A549 (cell line): ENCODE measurements around the gene YLPM1. TPM values are rescaled to one million over a fixed set of nuclear protein-coding genes. Genes with fewer than 3 reads are reported as not detected.

Source experiments
- ATAC-seq, 2 experiments: fragments of 200-7000 bp in 1 of 2; fragments of >200 bp in 1 of 2; cut with Nextera tagmentation in 1 of 2; cut with Tn5 transposase in 1 of 2; 3 replicates each; pipeline versions ENCODE4 v1.8.0 to v1.9.1; 2018 to 2020; ENCODE audit warnings: mild to moderate bottlenecking in 1 of 2, moderate library complexity in 1 of 2
- CTCF ChIA-PET: fragments of 300-600 bp; sonication (Branson Sonifier 250); formaldehyde crosslinking; extraction: SDS; loops from one replicate; lab custom pipeline; 2021; ENCODE audit warnings: antibody characterized with exemption, inconsistent platforms; lab: Yijun Ruan, JAX
- POLR2A ChIA-PET: fragments of 350-600 bp; formaldehyde crosslinking; extraction: SDS; loops from one replicate; lab custom pipeline; 2021; ENCODE audit warnings: antibody characterized with exemption, inconsistent platforms; lab: Yijun Ruan, JAX
- DNase-seq, 2 experiments: peaks; one replicate each; pipeline versions ENCODE4 v3.0.0 to v3.0.0-alpha.2; 2011 to 2016; ENCODE audit warnings: low read depth in 1 of 2, low spot score in 1 of 2
- FAIRE-seq: peaks from 2 replicates; lab custom pipeline; 2011; peaks lifted over from hg19 to GRCh38; lab: Jason Lieb, UNC
- H3K27ac ChIP-seq, 2 experiments: fragments of >200 bp; sonication (Bioruptor Twin); formaldehyde crosslinking; 3 replicates each; pipeline ENCODE4 v1.5.1; 2016 to 2017
- H3K4me1 ChIP-seq: fragments of >200 bp; sonication (Bioruptor Twin); formaldehyde crosslinking; 3 replicates; pipeline ENCODE4 v1.6.1; 2016
- H3K4me2 ChIP-seq: fragments of >200 bp; sonication (Bioruptor Twin); formaldehyde crosslinking; 3 replicates; pipeline ENCODE4 v1.6.1; 2016
- H3K4me3 ChIP-seq: fragments of >200 bp; sonication (Bioruptor Twin); formaldehyde crosslinking; 3 replicates; pipeline ENCODE4 v1.5.1; 2016
- H3K9me3 ChIP-seq: fragments of >200 bp; sonication (Bioruptor Twin); formaldehyde crosslinking; 3 replicates; pipeline ENCODE4 v1.6.1; 2016
- BCL3 ChIP-seq: fragments of >200 bp; sonication (Bioruptor Twin); formaldehyde crosslinking; IDR thresholded peaks from 3 replicates; pipeline ENCODE4 v1.6.1; 2016
- CBX8 ChIP-seq: fragments of 200-600 bp; sonication (generic); IDR thresholded peaks from 2 replicates; pipeline ENCODE4 v1.6.1; 2016
- EHF ChIP-seq: fragments of 250-450 bp; sonication (Bioruptor Pico); IDR thresholded peaks from 2 replicates; pipeline ENCODE4 v1.5.0; 2020; ENCODE audit warnings: mild to moderate bottlenecking
- EP300 ChIP-seq, 2 experiments: fragments of >200 bp; sonication (Bioruptor Twin); formaldehyde crosslinking; IDR thresholded peaks; 2 replicates in 1 of 2; 3 replicates in 1 of 2; pipeline ENCODE4 v1.6.1; 2016 to 2017
- ESRRA ChIP-seq: fragments of 150-350 bp; IDR thresholded peaks from 2 replicates; pipeline ENCODE4 v1.6.1; 2014; ENCODE audit warnings: mild to moderate bottlenecking, low read length, borderline replicate concordance
- FOSL2 ChIP-seq, 2 experiments: fragments of 450-650 bp in 1 of 2; fragments of >200 bp in 1 of 2; sonication (Bioruptor Twin) in 1 of 2; formaldehyde crosslinking; IDR thresholded peaks; 2 replicates each; pipeline versions ENCODE4 v1.5.0 to v1.6.1; 2016 to 2020; ENCODE audit warnings: mild to moderate bottlenecking in 1 of 2, moderate library complexity in 1 of 2
- GATA3 ChIP-seq: IDR thresholded peaks from 2 replicates; pipeline ENCODE4 v1.6.1; 2012; ENCODE audit warnings: borderline replicate concordance
- HOXB13 ChIP-seq: fragments of 250-450 bp; sonication (Bioruptor Pico); IDR thresholded peaks from 2 replicates; pipeline ENCODE4 v1.5.0; 2020; ENCODE audit warnings: low read depth, mild to moderate bottlenecking, moderate library complexity
- HOXB5 ChIP-seq: fragments of 250-450 bp; sonication (Bioruptor Pico); IDR thresholded peaks from 2 replicates; pipeline ENCODE4 v1.5.0; 2020; ENCODE audit warnings: mild to moderate bottlenecking, moderate library complexity
- KDM5A ChIP-seq: fragments of 200-600 bp; sonication (generic); IDR thresholded peaks from 2 replicates; pipeline ENCODE4 v1.6.1; 2016; ENCODE audit warnings: antibody characterized with exemption, mild to moderate bottlenecking
- MAFK ChIP-seq: fragments of 450-650 bp; IDR thresholded peaks from 2 replicates; pipeline ENCODE4 v1.6.1; 2014; ENCODE audit not compliant: partially characterized antibody
- NFE2L2 ChIP-seq: fragments of 150-350 bp; conservative IDR thresholded peaks from 2 replicates; pipeline ENCODE4 v1.6.1; 2014; ENCODE audit warnings: low read length
- NPAS2 ChIP-seq: fragments of 250-450 bp; sonication (Bioruptor Pico); IDR thresholded peaks from 2 replicates; pipeline ENCODE4 v1.8.0; 2022; ENCODE audit warnings: mild to moderate bottlenecking, moderate library complexity, borderline replicate concordance
- RARB ChIP-seq: fragments of 250-450 bp; sonication (Bioruptor Pico); IDR thresholded peaks from 2 replicates; pipeline ENCODE4 v1.8.0; 2021; ENCODE audit warnings: mild to moderate bottlenecking, moderate library complexity
- RFX5 ChIP-seq: fragments of 450-650 bp; IDR thresholded peaks from 2 replicates; pipeline ENCODE4 v1.7.1; 2014; ENCODE audit warnings: antibody characterized with exemption, mild to moderate bottlenecking, moderate library complexity
- SMC3 ChIP-seq: fragments of >200 bp; sonication (Bioruptor Twin); formaldehyde crosslinking; IDR thresholded peaks from 3 replicates; pipeline ENCODE4 v1.6.1; 2018; ENCODE audit warnings: inconsistent platforms
- SREBF2 ChIP-seq: fragments of 450-650 bp; IDR thresholded peaks from 2 replicates; pipeline ENCODE4 v1.6.1; 2014; ENCODE audit warnings: mild to moderate bottlenecking, moderate library complexity
- ZFP36 ChIP-seq: fragments of 450-650 bp; IDR thresholded peaks from 2 replicates; pipeline ENCODE4 v1.6.1; 2014; ENCODE audit warnings: borderline replicate concordance; ENCODE audit not compliant: partially characterized antibody
- WGBS: methylation state at CpG from one replicate; pipeline ENCODE4 v1.1.6; 2017; ENCODE audit errors: missing lambda C conversion rate; 5-methylcytosine and 5-hydroxymethylcytosine counted together
- polyA plus RNA-seq, 4 experiments: library from polyadenylated mRNA; depleted of rRNA in 3 of 4; stranded (reverse); fragments of >200 nt; fragmentation: RNase III in 1 of 4; extraction: RNeasy Plus Mini Kit Qiagen cat#74134 plus additional on column Dnase treatment in 1 of 4; gene quantifications; 2 replicates in 3 of 4; 3 replicates in 1 of 4; pipeline ENCODE4 v1.2.3, GENCODE V29; 2011 to 2017
- TF ChIP-seq, protein P1 (sequence below): fragments of >200 bp; sonication (Bioruptor Twin); formaldehyde crosslinking; IDR thresholded peaks from 2 replicates; pipeline ENCODE4 v1.6.1; 2016
- TF ChIP-seq, protein P2 (sequence below): IDR thresholded peaks from 2 replicates; pipeline ENCODE4 v1.6.1; 2012

YLPM1 gene
- polyA plus RNA-seq, 2 of the 4 experiments (the other 2 are of a cell fraction) = 20.3 to 37.8 TPM

- TF ChIP-seq, protein P1, sequence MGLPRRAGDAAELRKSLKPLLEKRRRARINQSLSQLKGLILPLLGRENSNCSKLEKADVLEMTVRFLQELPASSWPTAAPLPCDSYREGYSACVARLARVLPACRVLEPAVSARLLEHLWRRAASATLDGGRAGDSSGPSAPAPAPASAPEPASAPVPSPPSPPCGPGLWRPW = no peak
- TF ChIP-seq HOXB13 (CRISPR knock-in tag) (no peak), CBX8 (no peak), ESRRA (no peak)
- TF ChIP-seq, protein P2, sequence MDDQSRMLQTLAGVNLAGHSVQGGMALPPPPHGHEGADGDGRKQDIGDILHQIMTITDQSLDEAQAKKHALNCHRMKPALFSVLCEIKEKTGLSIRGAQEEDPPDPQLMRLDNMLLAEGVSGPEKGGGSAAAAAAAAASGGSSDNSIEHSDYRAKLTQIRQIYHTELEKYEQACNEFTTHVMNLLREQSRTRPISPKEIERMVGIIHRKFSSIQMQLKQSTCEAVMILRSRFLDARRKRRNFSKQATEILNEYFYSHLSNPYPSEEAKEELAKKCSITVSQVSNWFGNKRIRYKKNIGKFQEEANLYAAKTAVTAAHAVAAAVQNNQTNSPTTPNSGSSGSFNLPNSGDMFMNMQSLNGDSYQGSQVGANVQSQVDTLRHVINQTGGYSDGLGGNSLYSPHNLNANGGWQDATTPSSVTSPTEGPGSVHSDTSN = no peak
- TF ChIP-seq, all 56 proteins: peak for 0
Measured at GRCh38 chr14:74848768-74849167, 85.7 kb downstream of the YLPM1 start (continued).

- no peaks in the 10 kb centered on the region for H3K4me1 ChIP-seq
- H3K9me3 ChIP-seq = no peaks in the 10 kb centered on the region
- ATAC-seq (no peak), FAIRE-seq (no peak), DNase-seq (no peak)
- no peak overlapping the region for H3K4me3 ChIP-seq
- CTCF ChIA-PET = interaction anchor here (1.5 to 20.9 kb wide), 5 partner anchors 8 to 235 kb away, joined by 5 to 339 read pairs (median 148); partner anchors contain the start of genes DLST and PROX2
- no peak for TF ChIP-seq HOXB5 (CRISPR knock-in tag)
- WGBS = 59% methylated on average over 2 of the region's 2 CpGs
- H3K4me2 ChIP-seq = no peak overlapping the region
- POLR2A ChIA-PET = no interaction called here
- no peak overlapping the region for H3K27ac ChIP-seq
Measured at GRCh38 chr14:74852922-74853530, 89.9 kb downstream of the YLPM1 start.

- FAIRE-seq = no peak
- no peak for DNase-seq
- ChIA-PET CTCF (interaction anchor here (1.5 to 20.9 kb wide), 4 partner anchors 13 to 234 kb away, joined by 5 to 339 read pairs (median 187); partner anchors contain the start of genes DLST and PROX2), POLR2A (no interaction called here)
- Histone ChIP-seq H3K4me2 (no peak overlapping the region), H3K27ac (no peak overlapping the region), H3K4me1 (no peaks in the 10 kb centered on the region), H3K9me3 (no peaks in the 10 kb centered on the region), H3K4me3 (no peak overlapping the region)
- no peak for TF ChIP-seq RARB (CRISPR knock-in tag)
- TF ChIP-seq, protein P2 = no peak
- no peak for TF ChIP-seq SREBF2
- no peak for TF ChIP-seq ZFP36
- no peak for TF ChIP-seq RFX5
- ATAC-seq = no peak
- 85% methylated on average over 4 of the region's 4 CpGs for WGBS
Measured at GRCh38 chr14:74853581-74853980, 90.5 kb downstream of the YLPM1 start.

DNA sequence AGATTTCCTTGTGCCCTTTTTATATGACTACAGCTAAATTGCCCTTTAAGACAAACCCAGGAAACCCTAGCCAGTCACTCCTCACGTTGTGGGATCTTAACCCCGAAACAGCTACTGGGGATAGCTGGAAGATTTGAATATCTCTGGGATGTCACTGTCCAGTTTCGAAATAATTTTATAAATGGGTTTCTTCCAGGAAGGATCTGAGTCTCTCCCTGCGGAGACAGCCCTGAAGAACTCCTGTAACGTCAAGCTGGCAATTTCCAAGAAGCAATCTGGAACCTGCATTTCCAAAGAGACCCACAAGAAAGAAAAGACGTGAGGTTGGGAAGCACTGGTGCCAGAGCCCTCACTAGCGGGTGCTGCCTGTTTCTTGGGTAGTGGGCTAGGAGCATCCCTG lies 91.9 kb downstream of the YLPM1 start:
- H3K27ac ChIP-seq = no peak overlapping the region
- no peaks in the 10 kb centered on the region for H3K9me3 ChIP-seq
- H3K4me1 ChIP-seq = no peaks in the 10 kb centered on the region
- H3K4me3 ChIP-seq = no peak overlapping the region
- no peak for FAIRE-seq
- no peak for ATAC-seq
- ChIA-PET CTCF (interaction anchor here (0.8 to 20.9 kb wide), 9 partner anchors 8 to 396 kb away, joined by 3 to 339 read pairs (median 4); partner anchors contain the start of genes DLST, LTBP2 and PROX2), POLR2A (no interaction called here)
- no peak overlapping the region for H3K4me2 ChIP-seq
- TF ChIP-seq SREBF2 = no peak
- no peak for TF ChIP-seq FOSL2 (IDR thresholded peaks at IDR 0.05)
- TF ChIP-seq FOSL2 (CRISPR knock-in tag; IDR thresholded peaks at IDR 0.05) = no peak
- no peak for TF ChIP-seq SMC3
- no peak for TF ChIP-seq EP300 (IDR thresholded peaks at IDR 0.05)
- no peak for TF ChIP-seq KDM5A
- no peak for TF ChIP-seq GATA3
- no peak for TF ChIP-seq NFE2L2
- TF ChIP-seq MAFK = no peak
- TF ChIP-seq NPAS2 (CRISPR knock-in tag) = no peak
- no peak for TF ChIP-seq EHF (CRISPR knock-in tag)
- TF ChIP-seq BCL3 = no peak
- no peak for DNase-seq
- 85% methylated on average over 7 of the region's 7 CpGs for WGBS
